NCI-H1048 (cell line): ENCODE measurements around the gene DMKN.

ENCODE experiments used
- DNase-seq: peaks from one replicate; lab custom pipeline; 2025; lab: John Stamatoyannopoulos, UW

DMKN gene

GRCh38 chr19:35549879-35550523, 36.6 kb upstream of the DMKN start:
- no peak for DNase-seq

GRCh38 chr19:35549174-35549788, 35.8 kb upstream of the DMKN start:
- DNase-seq, result peak; percentile 46

GRCh38 chr19:35546532-35546931, 33.1 kb upstream of the DMKN start:
- DNase-seq, result no peak

- DNase-seq, result no peak
These were observed 32.5 kb upstream of the DMKN start for GRCh38 chr19:35545855-35546381.

- peak; percentile 49 for DNase-seq
These were observed 31.8 kb upstream of the DMKN start, which contains the start of gene TMEM147 for GRCh38 chr19:35545001-35545854. Gene TMEM147 (plus strand): TSS chr19:35545626. CDS start chr19:35545740, 114 bp downstream.

- DNase-seq, result no peak
These were observed 30.8 kb upstream of the DMKN start for GRCh38 chr19:35544110-35544802.

- DNase-seq, result no peak
These were observed 30.0 kb upstream of the DMKN start for GRCh38 chr19:35543280-35544109.

- no peak for DNase-seq
These were observed 28.8 kb upstream of the DMKN start for GRCh38 chr19:35542209-35542608.

GRCh38 chr19:35540356-35540927, 27.0 kb upstream of the DMKN start:
- DNase-seq, result no peak

GRCh38 chr19:35539850-35540249, 26.4 kb upstream of the DMKN start:
- DNase-seq, result no peak

GRCh38 chr19:35539314-35539713, 25.9 kb upstream of the DMKN start:
- DNase-seq, result no peak

- no peak for DNase-seq
These were observed 21.5 kb upstream of the DMKN start for GRCh38 chr19:35534803-35535480.

GRCh38 chr19:35533822-35534392, 20.5 kb upstream of the DMKN start:
- no peak for DNase-seq

- no peak for DNase-seq
These were observed 19.9 kb upstream of the DMKN start, which contains the start of gene GAPDHS for GRCh38 chr19:35533201-35533821. Gene GAPDHS (plus strand): TSS chr19:35533456. CDS start chr19:35533528, 72 bp downstream.

- DNase-seq, result no peak
These were observed 17.8 kb upstream of the DMKN start for GRCh38 chr19:35531291-35531690.

- no peak for DNase-seq
These were observed 16.1 kb upstream of the DMKN start for GRCh38 chr19:35529241-35530218.

GRCh38 chr19:35528218-35529038, 15.0 kb upstream of the DMKN start, which contains the start of gene SBSN:
Gene SBSN (minus strand): TSS chr19:35528311. CDS start chr19:35528281, 30 bp downstream.
- DNase-seq, result no peak
